H9 (cell line): ENCODE results near the gene DYRK1A. TPM values are rescaled to one million over a fixed set of nuclear protein-coding genes. Genes with fewer than 3 reads are reported as not detected.

Experiments
- DNase-seq: peaks from one replicate; pipeline ENCODE4 v3.0.0-alpha.2; 2017
- H2AFZ ChIP-seq: one replicate; pipeline ENCODE4 v1.6.1; 2013; ENCODE audit warnings: mild to moderate bottlenecking, low read length, control low read depth, moderate library complexity
- H2AK5ac ChIP-seq: 2 replicates; pipeline ENCODE4 v1.6.1; 2013; ENCODE audit warnings: low read length, control low read depth, mixed read lengths; ENCODE audit not compliant: insufficient read length
- H2BK120ac ChIP-seq: one replicate; pipeline ENCODE4 v1.6.1; 2013; ENCODE audit warnings: low read depth, mild to moderate bottlenecking, low read length, control low read depth, inconsistent platforms; ENCODE audit not compliant: poor library complexity, severe bottlenecking
- H2BK12ac ChIP-seq: 2 replicates; pipeline ENCODE4 v1.6.1; 2013; ENCODE audit warnings: low read length, control low read depth, mixed read lengths, low read depth; ENCODE audit not compliant: insufficient read length
- H2BK15ac ChIP-seq: 2 replicates; pipeline ENCODE4 v1.6.1; 2013; ENCODE audit warnings: low read depth, low read length, control low read depth
- H2BK20ac ChIP-seq: one replicate; pipeline ENCODE4 v1.6.1; 2013; ENCODE audit warnings: low read depth, mild to moderate bottlenecking, low read length, control low read depth, inconsistent platforms; ENCODE audit not compliant: poor library complexity, severe bottlenecking
- H2BK5ac ChIP-seq: 2 replicates; pipeline ENCODE4 v1.6.1; 2013; ENCODE audit warnings: low read length, control low read depth, mixed read lengths; ENCODE audit not compliant: insufficient read length
- H3K14ac ChIP-seq: 2 replicates; pipeline ENCODE4 v1.6.1; 2013; ENCODE audit warnings: low read length, control low read depth; ENCODE audit not compliant: insufficient read depth
- H3K18ac ChIP-seq: 2 replicates; pipeline ENCODE4 v1.6.1; 2013; ENCODE audit warnings: low read depth, mild to moderate bottlenecking, mixed read lengths, low read length, control low read depth; ENCODE audit not compliant: insufficient read length
- H3K23ac ChIP-seq: 2 replicates; pipeline ENCODE4 v1.6.1; 2013; ENCODE audit warnings: low read length, control low read depth, mixed read lengths, low read depth; ENCODE audit not compliant: insufficient read length
- H3K23me2 ChIP-seq: 2 replicates; pipeline ENCODE4 v1.6.1; 2013; ENCODE audit warnings: low read depth, mild to moderate bottlenecking, mixed read lengths, low read length, control low read depth; ENCODE audit not compliant: insufficient read length, poor library complexity, severe bottlenecking
- H3K27ac ChIP-seq: 2 replicates; pipeline ENCODE4 v1.5.1; 2013; ENCODE audit warnings: low read length, control low read depth, mixed read lengths, low read depth; ENCODE audit not compliant: insufficient read length
- H3K27me3 ChIP-seq: 2 replicates; pipeline ENCODE4 v1.6.1; 2013; ENCODE audit warnings: low read length, control low read depth, inconsistent platforms; ENCODE audit not compliant: insufficient read depth
- H3K4ac ChIP-seq: 2 replicates; pipeline ENCODE4 v1.6.1; 2013; ENCODE audit warnings: low read depth, mild to moderate bottlenecking, control low read depth, inconsistent platforms, low read length, moderate library complexity
- H3K4me1 ChIP-seq: 2 replicates; pipeline ENCODE4 v1.6.1; 2013; ENCODE audit warnings: low read length, control low read depth, inconsistent platforms; ENCODE audit not compliant: insufficient read depth
- H3K4me2 ChIP-seq: 2 replicates; pipeline ENCODE4 v1.6.1; 2013; ENCODE audit warnings: low read length, control low read depth, mixed read lengths; ENCODE audit not compliant: insufficient read length, insufficient read depth
- H3K56ac ChIP-seq: 2 replicates; pipeline ENCODE4 v1.6.1; 2013; ENCODE audit warnings: low read depth, mild to moderate bottlenecking, mixed read lengths, low read length, control low read depth; ENCODE audit not compliant: insufficient read length
- H3K79me1 ChIP-seq: 2 replicates; pipeline ENCODE4 v1.6.1; 2013; ENCODE audit warnings: low read depth, mild to moderate bottlenecking, moderate library complexity, low read length, control low read depth, inconsistent platforms; ENCODE audit not compliant: insufficient read depth, poor library complexity, severe bottlenecking
- H3K79me2 ChIP-seq: 2 replicates; pipeline ENCODE4 v1.6.1; 2013; ENCODE audit warnings: low read length, control low read depth, inconsistent platforms; ENCODE audit not compliant: insufficient read depth
- H3K9ac ChIP-seq: 2 replicates; pipeline ENCODE4 v1.6.1; 2013; ENCODE audit warnings: low read length, control low read depth, mixed read lengths; ENCODE audit not compliant: insufficient read length; ENCODE audit errors: extremely low read depth
- H3K9me3 ChIP-seq: one replicate; pipeline ENCODE4 v1.6.1; 2013; ENCODE audit warnings: low read depth, low read length, inconsistent platforms; ENCODE audit not compliant: control insufficient read depth
- H3T11ph ChIP-seq: one replicate; pipeline ENCODE4 v1.6.1; 2013; ENCODE audit warnings: mild to moderate bottlenecking, low read length, control low read depth, inconsistent platforms
- H4K20me1 ChIP-seq: one replicate; pipeline ENCODE4 v1.6.1; 2013; ENCODE audit not compliant: control insufficient read depth, insufficient read length, insufficient read depth
- H4K5ac ChIP-seq: 2 replicates; pipeline ENCODE4 v1.6.1; 2013; ENCODE audit warnings: low read depth, mild to moderate bottlenecking, mixed read lengths, low read length, control low read depth; ENCODE audit not compliant: insufficient read length
- H4K8ac ChIP-seq: replicated peaks from 2 replicates; pipeline ENCODE4 v1.6.1; 2013; ENCODE audit warnings: low read length, control low read depth, mixed read lengths, low read depth; ENCODE audit not compliant: insufficient read length
- H4K91ac ChIP-seq: 2 replicates; pipeline ENCODE4 v1.6.1; 2013; ENCODE audit warnings: low read depth, mild to moderate bottlenecking, moderate library complexity, mixed read lengths, low read length, control low read depth; ENCODE audit not compliant: insufficient read length
- H3K27ac Mint-ChIP-seq, 3 experiments: 2 replicates in 2 of 3; 3 replicates in 1 of 3; pipeline ENCODE4 v1.8.0; 2020 to 2021; ENCODE audit warnings: mixed read lengths in 3 of 3, mild to moderate bottlenecking in 1 of 3, moderate library complexity in 1 of 3
- H3K27me3 Mint-ChIP-seq: 2 replicates; pipeline ENCODE4 v1.8.0; 2021; ENCODE audit warnings: low read depth, mild to moderate bottlenecking, moderate library complexity, mixed read lengths
- H3K36me3 Mint-ChIP-seq, 3 experiments: 2 replicates in 2 of 3; 3 replicates in 1 of 3; pipeline ENCODE4 v1.8.0; 2020 to 2021; ENCODE audit warnings: low read depth in 3 of 3, mixed read lengths in 3 of 3; ENCODE audit not compliant: insufficient read depth in 1 of 3
- H3K4me1 Mint-ChIP-seq, 2 experiments: 2 replicates each; pipeline ENCODE4 v1.8.0; 2020; ENCODE audit warnings: mixed read lengths in 2 of 2
- H3K4me3 Mint-ChIP-seq, 2 experiments: 2 replicates in 1 of 2; 3 replicates in 1 of 2; pipeline ENCODE4 v1.8.0; 2020 to 2021; ENCODE audit warnings: mild to moderate bottlenecking in 2 of 2, mixed read lengths in 2 of 2, moderate library complexity in 1 of 2
- H3K9me3 Mint-ChIP-seq, 2 experiments: 2 replicates in 1 of 2; 3 replicates in 1 of 2; pipeline ENCODE4 v1.8.0; 2020; ENCODE audit warnings: mild to moderate bottlenecking in 2 of 2, mixed read lengths in 2 of 2, moderate library complexity in 1 of 2
- CTCF ChIP-seq: fragments of 200-600 bp; sonication (generic); conservative IDR thresholded peaks from 3 replicates; pipeline ENCODE4 v1.8.0; 2021; ENCODE audit warnings: antibody characterized with exemption, mild to moderate bottlenecking
- WGBS: extraction: QIAGEN DNeasy Blood & Tissue Kit; methylation state at CpG from one replicate; pipeline ENCODE4 v1.1.7; 2013; ENCODE audit warnings: missing lambda C conversion rate, low lambda C conversion rate, mixed read lengths; ENCODE audit not compliant: insufficient read length; ENCODE audit errors: extremely low coverage; 5-methylcytosine and 5-hydroxymethylcytosine counted together
- total RNA-seq: library from RNA; stranded (reverse); gene quantifications from 2 replicates; pipeline ENCODE4 v1.2.1, GENCODE V29; 2021

The DYRK1A gene
- total RNA-seq, 1 experiment from 2014 or later: 73.6 TPM

- Histone ChIP-seq H3K9me3 (no peaks in the 10 kb centered on the region), H4K20me1 (peaks cover 2% of the 10 kb centered on the region), H2BK5ac (no peak overlapping the region), H3K79me1 (no peaks in the 10 kb centered on the region), H3K56ac (no peak overlapping the region), H2BK120ac (no peak overlapping the region), H4K91ac (no peak overlapping the region), H3K18ac (no peak overlapping the region), H2BK15ac (no peak overlapping the region), H3K4me2 (no peak overlapping the region), H2AK5ac (no peak overlapping the region), H3K4ac (no peak overlapping the region), H3K23ac (no peak overlapping the region), H3K4me1 (peaks cover 4% of the 10 kb centered on the region; the same call in 1 of the 2 replicates), H3T11ph (no peak overlapping the region), H2BK12ac (no peak overlapping the region), H3K79me2 (no peaks in the 10 kb centered on the region), H3K27me3 (no peaks in the 10 kb centered on the region), H2AFZ (no peak overlapping the region), H4K8ac (no peak overlapping the region), H4K5ac (no peak overlapping the region), H2BK20ac (no peak overlapping the region), H3K14ac (no peak overlapping the region), H3K27ac (no peak overlapping the region), H3K23me2 (peaks cover 3% of the 10 kb centered on the region), H3K9ac (no peak overlapping the region)
- no peak for TF ChIP-seq CTCF
- Mint-ChIP-seq H3K27ac (no peak overlapping the region), H3K36me3 (no peaks in the 10 kb centered on the region; a peak in 1 of 7 replicates), H3K4me1 (peaks cover 14 to 20% of the 10 kb centered on the region in 2 experiments), H3K9me3 (no peaks in the 10 kb centered on the region), H3K27me3 (peaks cover 5% of the 10 kb centered on the region), H3K4me3 (no peak overlapping the region)
- WGBS: no CpG with 5 or more reads among the region's 5 CpGs
- DNase-seq: no peak
Measured at GRCh38 chr21:37568916-37569315, 202.3 kb downstream of the DYRK1A start.
